GM18907 (cell line): ENCODE results near the gene GPC5.
"Not testable (repeated sequence)": the region's sequence is repeated elsewhere in the genome, so short reads cannot be mapped to it uniquely, and the experiment has no call there.

Source experiments
- ATAC-seq: cut with Tn5 transposase; IDR thresholded peaks from one replicate; pipeline ENCODE4 v1.9.1; 2021; ENCODE audit warnings: mild to moderate bottlenecking, moderate library complexity; ENCODE audit not compliant: unreplicated experiment

Gene GPC5

GRCh38 chr13:92677571-92677970 is 1279.2 kb downstream of the GPC5 start:
- no peak for ATAC-seq

GRCh38 chr13:92679602-92680001 is 1281.2 kb downstream of the GPC5 start:
- ATAC-seq = no peak

- no peak for ATAC-seq
These were observed 1282.8 kb downstream of the GPC5 start for GRCh38 chr13:92681239-92681638.

GRCh38 chr13:92682832-92683517 is 1284.6 kb downstream of the GPC5 start:
- no peak for ATAC-seq

- no peak for ATAC-seq
These were observed 1295.6 kb downstream of the GPC5 start for GRCh38 chr13:92694047-92694446.

GRCh38 chr13:92695827-92696226 is 1297.4 kb downstream of the GPC5 start:
- ATAC-seq = not testable (repeated sequence)

- no peak for ATAC-seq
These were observed 1318.3 kb downstream of the GPC5 start for GRCh38 chr13:92716749-92717148.

GRCh38 chr13:92717857-92718256 is 1319.4 kb downstream of the GPC5 start:
- ATAC-seq = no peak

GRCh38 chr13:92719868-92720267 is 1321.4 kb downstream of the GPC5 start:
- ATAC-seq = no peak

- ATAC-seq = no peak
These were observed 1323.2 kb downstream of the GPC5 start for GRCh38 chr13:92721620-92722019.

GRCh38 chr13:92727118-92727517 is 1328.7 kb downstream of the GPC5 start:
- ATAC-seq = no peak

GRCh38 chr13:92734068-92734467 is 1335.6 kb downstream of the GPC5 start:
- ATAC-seq = no peak

- ATAC-seq = no peak
These were observed 1336.1 kb downstream of the GPC5 start for GRCh38 chr13:92734545-92734944.

- no peak for ATAC-seq
These were observed 1337.5 kb downstream of the GPC5 start for GRCh38 chr13:92735909-92736308.

GRCh38 chr13:92739306-92739818 is 1340.9 kb downstream of the GPC5 start:
- no peak for ATAC-seq

GRCh38 chr13:92743992-92744391 is 1345.6 kb downstream of the GPC5 start:
- no peak for ATAC-seq

- no peak for ATAC-seq
These were observed 1346.8 kb downstream of the GPC5 start for GRCh38 chr13:92745258-92745657.

GRCh38 chr13:92752705-92753104 is 1354.3 kb downstream of the GPC5 start:
- not testable (repeated sequence) for ATAC-seq

GRCh38 chr13:92761710-92762109 is 1363.3 kb downstream of the GPC5 start:
- ATAC-seq = no peak

GRCh38 chr13:92767468-92767867 is 1369.0 kb downstream of the GPC5 start:
- ATAC-seq = no peak

- no peak for ATAC-seq
These were observed 1370.2 kb downstream of the GPC5 start for GRCh38 chr13:92768602-92769001.

GRCh38 chr13:92769046-92769445 is 1370.6 kb downstream of the GPC5 start:
- ATAC-seq = no peak

- ATAC-seq = no peak
These were observed 1377.2 kb downstream of the GPC5 start for GRCh38 chr13:92775658-92776057.
